ENCODE data around the gene SDK2.

The SDK2 gene

GRCh38 chr17:73288534-73289302 is 355.5 kb downstream of the SDK2 start:
- DNase-seq: no peak

- DNase-seq: no peak
Observed at GRCh38 chr17:73286863-73287296, 357.4 kb downstream of the SDK2 start.

- no peak for DNase-seq
Observed at GRCh38 chr17:73285916-73286862, 358.1 kb downstream of the SDK2 start.

- no peak for DNase-seq
Observed at GRCh38 chr17:73285603-73285908, 358.7 kb downstream of the SDK2 start.

GRCh38 chr17:73284906-73285602 is 359.2 kb downstream of the SDK2 start:
- no peak for DNase-seq
